ENCODE results near the gene GHRHR.

The GHRHR gene

DNA sequence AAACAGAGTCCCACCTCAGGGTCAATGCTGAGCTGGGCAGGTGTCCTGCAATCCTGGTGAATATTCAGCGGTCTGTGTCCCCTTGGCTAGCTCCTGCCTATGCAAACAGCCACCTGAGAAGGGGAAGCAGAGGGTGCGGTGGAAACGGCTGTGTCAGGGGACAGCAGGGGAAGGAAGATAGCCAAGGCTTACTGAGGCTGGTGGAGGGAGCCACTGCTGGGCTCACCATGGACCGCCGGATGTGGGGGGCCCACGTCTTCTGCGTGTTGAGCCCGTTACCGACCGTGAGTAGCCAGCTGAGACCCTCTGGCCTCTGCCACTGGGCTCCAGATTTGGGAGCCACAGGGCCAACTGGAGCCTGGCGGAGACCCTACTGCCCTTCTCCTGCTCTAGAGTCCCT, at the start of gene GHRHR:
Gene GHRHR (plus strand): TSS at position 112 of the 400 bp plus-strand sequence. CDS start 116 bp downstream, at position 228.
- no peak for DNase-seq (ENCODE audit: low read depth, low spot score)

GRCh38 chr7:30914596-30914995, 49.2 kb upstream of the GHRHR start:
- no peak for DNase-seq (ENCODE audit: low read depth, low spot score)
- H3K27ac ChIP-seq = no peak overlapping the region

More for the DNA sequence above, at the start of gene GHRHR:
- no peak within 1 kb of the TSS for H3K27ac ChIP-seq

DNA sequence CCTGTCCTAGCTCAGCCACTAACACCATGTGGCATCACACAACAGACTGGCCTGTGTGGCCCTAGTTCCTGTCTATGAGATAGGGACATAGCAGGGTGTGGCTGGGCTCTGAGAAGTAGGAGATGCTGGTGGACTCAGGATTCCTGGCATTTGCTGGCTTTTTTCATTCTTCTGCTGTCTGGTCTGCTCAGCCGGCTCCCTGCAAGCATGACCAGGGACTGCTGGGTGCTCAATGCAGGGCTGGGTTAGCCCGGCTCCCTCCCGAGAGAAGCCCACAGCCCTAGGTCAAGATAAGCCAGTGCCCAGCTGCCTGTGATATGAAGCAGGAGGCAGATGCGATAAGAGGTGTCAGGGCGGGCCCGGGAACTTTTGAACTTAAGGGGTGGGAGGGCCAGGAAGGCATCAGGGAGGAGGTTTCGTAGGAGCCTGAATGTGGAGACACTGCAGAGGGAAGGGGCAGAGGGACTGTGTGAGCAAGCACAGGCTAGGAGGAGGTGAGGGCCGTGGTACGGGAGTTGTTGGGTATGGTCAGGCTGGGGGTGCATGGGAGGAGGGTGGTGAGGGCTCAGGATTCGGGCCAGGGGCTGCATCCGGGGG, 48.6 kb upstream of the GHRHR start:
- H3K27ac ChIP-seq = no peak overlapping the region
- DNase-seq (ENCODE audit: low read depth, low spot score) = no peak

DNA sequence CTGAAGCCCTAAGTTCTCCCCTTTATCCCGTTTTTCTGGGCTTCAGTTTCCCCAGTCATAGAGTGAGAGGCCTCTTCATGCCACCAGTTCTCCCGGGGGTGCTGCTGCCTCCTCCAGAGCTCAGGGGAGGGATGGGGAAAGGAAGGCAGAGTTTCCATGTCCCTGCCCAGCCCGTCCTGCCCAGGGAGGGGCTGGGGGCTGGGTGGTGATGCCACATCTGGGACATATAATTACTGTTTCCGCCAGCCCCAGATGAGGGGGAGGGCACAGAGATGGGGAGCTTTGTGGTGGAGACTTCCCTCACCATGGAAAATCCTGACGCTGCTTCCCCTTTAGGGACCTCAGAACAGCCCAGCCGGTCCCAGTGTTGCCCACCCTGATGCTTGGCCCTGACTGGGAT, 48.0 kb upstream of the GHRHR start:
- H3K27ac ChIP-seq = no peak overlapping the region

DNA sequence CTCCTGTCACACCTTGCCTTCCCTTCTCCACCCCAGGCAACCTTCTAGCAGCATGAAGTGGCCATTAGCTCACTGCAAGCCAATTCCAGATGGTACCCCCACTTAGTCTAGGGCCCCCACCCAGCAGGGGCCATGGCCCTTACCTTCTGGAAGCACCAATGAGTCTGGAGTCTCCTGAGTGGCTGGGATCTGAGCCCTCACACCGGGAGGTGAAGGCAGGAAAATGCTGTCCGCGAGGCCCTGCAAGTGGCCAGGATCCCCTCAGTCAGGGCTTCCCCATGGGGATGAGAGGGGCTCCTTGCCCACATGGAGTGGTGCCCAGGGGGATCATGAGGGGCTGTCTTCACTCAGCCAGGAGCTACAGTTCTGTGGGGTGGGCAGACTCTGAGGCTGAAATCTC, 47.5 kb upstream of the GHRHR start:
- no peak overlapping the region for H3K27ac ChIP-seq
- no peak for DNase-seq (ENCODE audit: low read depth, low spot score)

More for the DNA sequence above, 48.0 kb upstream of the GHRHR start:
- DNase-seq (ENCODE audit: low read depth, low spot score) = no peak

DNA sequence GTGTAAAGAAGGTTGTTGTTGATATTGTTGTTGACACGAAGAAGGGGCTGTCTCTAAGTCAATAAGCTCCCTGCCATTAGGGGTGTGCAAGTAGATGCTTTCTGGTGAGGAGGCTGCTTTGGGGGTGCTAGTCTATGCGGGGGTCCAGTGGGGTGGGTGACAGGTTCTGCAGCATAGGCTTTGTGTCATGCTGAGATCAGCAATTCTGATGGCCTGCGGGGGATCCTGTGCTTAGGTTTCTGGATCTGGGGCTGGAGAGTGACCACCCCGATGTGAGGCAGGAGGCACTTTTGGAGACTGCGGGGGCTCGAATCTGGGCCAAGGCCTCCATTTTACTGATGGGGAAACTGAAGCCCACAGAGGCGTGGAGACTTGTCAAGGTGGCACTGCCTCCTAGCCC, 47.0 kb upstream of the GHRHR start:
- DNase-seq (ENCODE audit: low read depth, low spot score) = no peak
- H3K27ac ChIP-seq = no peak overlapping the region

DNA sequence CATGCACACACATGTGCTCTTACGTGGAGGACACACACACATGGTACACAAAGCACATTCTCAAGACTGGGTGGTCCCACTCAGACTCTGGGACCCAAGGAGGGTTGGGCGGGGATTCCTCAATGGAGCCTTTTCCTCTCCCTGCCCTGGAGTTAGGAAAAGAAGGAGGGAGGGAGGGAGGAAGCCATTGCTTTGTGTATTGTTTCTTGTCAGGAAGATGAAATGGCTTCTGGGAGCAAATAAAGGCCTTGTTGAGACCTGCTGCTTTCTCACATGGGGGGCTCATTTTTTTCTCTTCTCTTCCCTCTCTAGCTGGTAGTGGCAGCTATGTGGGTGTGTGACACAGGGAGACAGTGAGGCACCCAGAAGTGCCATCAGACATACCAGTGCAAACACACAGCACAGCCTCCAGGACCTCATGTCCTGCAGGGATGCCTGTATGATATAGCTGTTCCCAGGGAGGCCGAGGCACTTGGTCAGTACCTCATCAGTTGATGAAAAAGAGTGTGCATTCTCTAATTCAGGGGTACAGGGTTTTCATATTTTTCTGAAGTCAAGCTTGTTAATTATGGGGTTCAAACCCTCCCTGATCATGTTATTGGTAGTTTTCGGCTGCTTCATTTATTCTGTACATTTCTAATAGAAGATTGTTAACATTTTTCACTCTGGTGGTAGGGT, 46.4 kb upstream of the GHRHR start:
- no peak overlapping the region for H3K27ac ChIP-seq
- no peak for DNase-seq (ENCODE audit: low read depth, low spot score)

DNA sequence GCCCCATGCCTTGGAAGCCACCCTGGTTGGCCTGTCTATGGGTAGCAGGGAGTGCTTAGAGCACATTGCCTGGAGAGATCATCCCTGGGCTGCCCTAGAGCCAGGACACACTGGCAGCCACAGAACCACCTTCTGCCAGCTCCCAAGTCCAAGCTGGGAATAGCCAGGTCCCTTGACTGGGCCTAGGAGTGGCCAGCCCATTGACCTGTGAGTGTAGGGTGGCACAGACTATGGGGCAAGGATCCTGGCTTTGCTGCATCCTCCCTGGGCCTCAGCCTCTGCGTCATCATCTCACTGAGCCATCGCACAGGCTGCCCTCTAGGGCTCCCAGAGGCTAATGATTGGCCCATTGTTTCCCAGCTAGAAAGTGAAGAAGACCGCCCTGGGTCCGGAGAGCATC, 45.1 kb upstream of the GHRHR start:
- no peak for DNase-seq (ENCODE audit: low read depth, low spot score)
- no peak overlapping the region for H3K27ac ChIP-seq

GRCh38 chr7:30920021-30920583, 43.7 kb upstream of the GHRHR start:
- no peak for DNase-seq (ENCODE audit: low read depth, low spot score)
- H3K27ac ChIP-seq = no peak overlapping the region

- no peak for DNase-seq (ENCODE audit: low read depth, low spot score)
- H3K27ac ChIP-seq = no peak overlapping the region
Measured at GRCh38 chr7:30920584-30921539, 42.9 kb upstream of the GHRHR start.

GRCh38 chr7:30921540-30922401, 42.0 kb upstream of the GHRHR start:
- DNase-seq (ENCODE audit: low read depth, low spot score) = no peak
- no peak overlapping the region for H3K27ac ChIP-seq

- no peak for DNase-seq (ENCODE audit: low read depth, low spot score)
- no peak overlapping the region for H3K27ac ChIP-seq
Measured at GRCh38 chr7:30922596-30922995, 41.2 kb upstream of the GHRHR start.

- DNase-seq (ENCODE audit: low read depth, low spot score) = no peak
- H3K27ac ChIP-seq = no peak overlapping the region
Measured at GRCh38 chr7:30923009-30923773, 40.6 kb upstream of the GHRHR start.

GRCh38 chr7:30923774-30924413, 39.9 kb upstream of the GHRHR start:
- DNase-seq (ENCODE audit: low read depth, low spot score) = no peak
- no peak overlapping the region for H3K27ac ChIP-seq

DNA sequence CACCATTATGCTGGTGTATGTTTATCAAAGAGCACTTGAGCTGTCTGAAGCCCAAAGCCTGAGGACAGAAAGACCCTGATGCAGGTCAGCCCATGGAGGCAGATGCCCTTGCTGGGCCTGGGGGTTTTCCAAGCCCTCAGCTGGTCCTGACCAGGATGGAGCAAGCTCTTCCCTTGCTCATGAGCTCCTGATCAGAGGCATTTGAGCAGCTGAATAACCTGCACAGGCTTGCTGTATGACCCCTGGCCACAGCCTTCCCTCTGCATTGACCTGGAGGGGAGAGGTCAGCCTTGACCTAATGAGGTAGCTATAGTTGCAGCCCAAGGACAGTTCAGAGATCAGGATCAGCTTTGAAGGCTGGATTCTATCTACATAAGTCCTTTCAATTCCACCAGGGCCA, 39.1 kb upstream of the GHRHR start:
- no peak for DNase-seq (ENCODE audit: low read depth, low spot score)

DNA sequence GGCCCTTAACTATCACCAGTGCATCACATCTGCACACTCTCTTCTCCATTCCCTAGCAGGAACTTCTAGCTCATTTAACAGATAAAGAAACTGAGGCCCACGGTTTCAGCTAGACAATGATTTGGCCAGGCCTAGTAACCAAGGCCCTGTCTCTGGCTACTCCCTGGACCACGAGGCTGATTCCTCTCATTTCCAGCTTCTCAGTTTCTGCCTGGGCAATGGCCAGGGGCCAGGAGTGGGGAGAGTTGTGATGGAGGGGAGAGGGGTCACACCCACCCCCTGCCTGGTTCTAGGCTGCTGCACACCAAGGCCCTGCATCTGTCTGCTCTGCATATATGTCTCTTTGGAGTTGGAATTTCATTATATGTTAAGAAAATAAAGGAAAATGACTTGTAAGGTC, 38.6 kb upstream of the GHRHR start:
- H3K27ac ChIP-seq = no peak overlapping the region
- no peak for DNase-seq (ENCODE audit: low read depth, low spot score)

More for the DNA sequence above, 39.1 kb upstream of the GHRHR start:
- H3K27ac ChIP-seq = no peak overlapping the region

GRCh38 chr7:30925913-30926312, 37.8 kb upstream of the GHRHR start:
- no peak for DNase-seq (ENCODE audit: low read depth, low spot score)
- H3K27ac ChIP-seq = no peak overlapping the region

- DNase-seq (ENCODE audit: low read depth, low spot score) = no peak
- no peak overlapping the region for H3K27ac ChIP-seq
Measured at GRCh38 chr7:30926313-30926712, 37.4 kb upstream of the GHRHR start.

DNA sequence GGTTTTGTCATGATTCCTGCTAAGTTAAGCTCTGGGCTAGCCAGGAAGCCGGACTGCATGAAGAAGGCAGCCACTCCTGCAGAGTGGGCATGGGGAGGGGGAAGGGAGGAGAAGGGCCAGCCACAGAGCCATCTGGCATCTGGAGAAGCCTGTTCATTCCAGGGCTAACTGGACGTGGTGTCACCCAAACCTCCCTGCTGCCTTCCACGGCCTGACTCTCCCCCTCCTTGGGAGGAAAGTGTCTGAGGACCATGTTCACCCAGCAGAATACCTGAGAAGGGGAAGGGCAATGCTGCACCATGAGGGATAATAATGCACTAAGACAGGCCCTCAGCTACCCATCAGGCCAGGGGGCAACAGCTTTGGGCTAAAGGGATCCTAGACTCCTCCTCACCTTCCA, 36.7 kb upstream of the GHRHR start:
- no peak overlapping the region for H3K27ac ChIP-seq
- no peak for DNase-seq (ENCODE audit: low read depth, low spot score)

All from epithelial cell of prostate (primary cell).